Measurements from ENCODE around the gene DMKN.

DNA sequence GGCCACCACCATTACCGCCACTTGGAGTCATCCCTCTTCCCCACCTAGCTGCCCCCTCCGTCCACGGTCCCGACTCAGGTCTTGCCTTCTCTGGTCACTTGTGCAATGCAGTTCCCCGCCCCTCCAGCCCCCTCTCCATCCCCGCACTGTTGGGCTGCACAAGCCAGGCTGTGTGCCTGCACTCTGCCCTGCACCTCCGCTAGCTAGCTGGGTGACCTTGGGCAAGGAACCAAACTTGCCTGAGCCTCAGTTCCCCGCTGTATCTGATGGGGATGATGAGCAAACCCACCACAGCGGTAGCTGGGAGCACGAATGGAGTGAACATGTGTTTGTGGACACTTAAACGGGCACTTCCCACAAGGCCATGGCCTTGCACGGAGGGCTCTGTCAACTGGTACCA lies 26.4 kb upstream of the DMKN start:
- TF ChIP-seq, protein P1, sequence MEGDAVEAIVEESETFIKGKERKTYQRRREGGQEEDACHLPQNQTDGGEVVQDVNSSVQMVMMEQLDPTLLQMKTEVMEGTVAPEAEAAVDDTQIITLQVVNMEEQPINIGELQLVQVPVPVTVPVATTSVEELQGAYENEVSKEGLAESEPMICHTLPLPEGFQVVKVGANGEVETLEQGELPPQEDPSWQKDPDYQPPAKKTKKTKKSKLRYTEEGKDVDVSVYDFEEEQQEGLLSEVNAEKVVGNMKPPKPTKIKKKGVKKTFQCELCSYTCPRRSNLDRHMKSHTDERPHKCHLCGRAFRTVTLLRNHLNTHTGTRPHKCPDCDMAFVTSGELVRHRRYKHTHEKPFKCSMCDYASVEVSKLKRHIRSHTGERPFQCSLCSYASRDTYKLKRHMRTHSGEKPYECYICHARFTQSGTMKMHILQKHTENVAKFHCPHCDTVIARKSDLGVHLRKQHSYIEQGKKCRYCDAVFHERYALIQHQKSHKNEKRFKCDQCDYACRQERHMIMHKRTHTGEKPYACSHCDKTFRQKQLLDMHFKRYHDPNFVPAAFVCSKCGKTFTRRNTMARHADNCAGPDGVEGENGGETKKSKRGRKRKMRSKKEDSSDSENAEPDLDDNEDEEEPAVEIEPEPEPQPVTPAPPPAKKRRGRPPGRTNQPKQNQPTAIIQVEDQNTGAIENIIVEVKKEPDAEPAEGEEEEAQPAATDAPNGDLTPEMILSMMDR (conservative IDR thresholded peaks at IDR 0.05; ENCODE audit: low read length), result no peak
- no peak for TF ChIP-seq EZH2phosphoT487 (IDR thresholded peaks at IDR 0.05; ENCODE audit: borderline replicate concordance)
